ENCODE measurements around the gene ACOT6.
"Not testable (repeated sequence)": the region's sequence is repeated elsewhere in the genome, so short reads cannot be mapped to it uniquely, and the experiment has no call there.

Gene ACOT6

DNA sequence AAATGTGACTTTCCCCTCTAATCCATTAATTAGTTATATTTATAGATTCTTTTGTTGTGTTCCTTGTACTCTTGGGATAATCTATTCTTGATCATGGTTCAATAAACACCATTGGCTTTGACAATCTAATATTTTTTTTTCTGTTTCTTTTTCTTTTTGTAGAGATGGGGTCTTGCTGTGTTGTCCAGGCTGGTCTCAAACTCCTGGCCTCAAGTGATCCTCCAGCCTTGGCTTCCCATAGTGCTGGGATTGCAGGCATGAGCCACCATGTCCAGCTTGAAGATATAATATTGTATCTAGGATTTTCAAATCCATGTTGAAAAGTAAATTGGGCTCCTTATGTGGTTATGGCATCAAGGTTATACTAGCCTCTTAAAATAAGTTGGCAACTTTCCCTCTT lies 38.7 kb downstream of the ACOT6 start:
- no peak for DNase-seq (ENCODE audit: low read depth)

DNA sequence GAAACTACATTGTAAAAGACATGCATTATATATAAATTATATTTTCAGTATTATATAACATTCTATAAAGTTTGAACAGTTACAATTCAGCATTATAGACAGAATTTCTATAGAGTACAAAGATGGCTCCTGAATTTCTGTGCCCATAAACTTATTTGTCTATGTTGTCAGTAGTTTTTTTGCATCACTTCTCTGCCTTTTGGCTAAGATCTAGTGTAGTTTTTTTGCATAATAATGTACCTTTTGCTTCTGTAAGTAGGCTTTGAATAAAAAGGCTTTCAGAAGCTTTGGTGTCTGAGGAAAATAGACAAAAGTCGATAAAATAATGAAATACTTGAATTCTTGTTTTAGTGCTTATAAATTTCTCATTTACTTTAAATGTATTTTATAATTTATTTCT lies 43.5 kb downstream of the ACOT6 start:
- DNase-seq (ENCODE audit: low read depth) = no peak

DNA sequence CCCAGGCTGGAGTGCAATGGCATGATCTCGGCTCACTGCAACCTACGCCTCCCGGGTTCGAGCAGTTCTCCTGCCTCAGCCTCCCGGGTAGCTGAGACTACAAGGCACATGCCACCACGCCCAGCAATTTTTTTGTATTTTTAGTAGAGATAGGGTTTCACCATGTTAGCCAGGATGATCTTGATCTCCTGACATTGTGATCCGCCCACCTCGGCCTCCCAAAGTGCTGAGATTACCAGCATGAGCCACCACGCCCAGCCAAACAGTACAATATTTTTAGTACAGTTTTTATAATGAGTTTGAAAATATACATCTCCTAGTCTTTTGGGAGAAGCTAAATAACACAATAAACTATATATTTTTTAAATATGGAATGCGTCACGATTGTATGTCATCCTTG lies 46.9 kb downstream of the ACOT6 start:
- not testable (repeated sequence) for DNase-seq (ENCODE audit: low read depth)

DNA sequence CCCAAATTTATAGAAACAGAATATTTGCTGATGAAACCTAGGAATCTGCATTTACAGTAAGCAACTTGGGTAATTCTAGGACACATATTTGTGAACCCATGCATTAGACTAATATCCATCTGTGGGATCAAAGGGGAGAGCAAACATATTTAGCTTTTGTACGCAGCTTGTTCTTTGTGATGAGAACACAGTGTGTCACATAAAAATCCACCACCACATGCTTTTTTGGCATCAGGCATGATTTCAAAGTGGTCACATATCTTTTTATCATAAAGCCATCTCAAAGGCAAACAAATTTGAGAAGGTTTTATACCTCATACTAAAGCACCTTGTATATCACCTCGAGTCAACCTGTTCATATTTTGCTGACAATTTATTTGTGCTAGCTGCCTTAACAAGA lies 48.2 kb downstream of the ACOT6 start:
- DNase-seq (ENCODE audit: low read depth) = no peak

DNA sequence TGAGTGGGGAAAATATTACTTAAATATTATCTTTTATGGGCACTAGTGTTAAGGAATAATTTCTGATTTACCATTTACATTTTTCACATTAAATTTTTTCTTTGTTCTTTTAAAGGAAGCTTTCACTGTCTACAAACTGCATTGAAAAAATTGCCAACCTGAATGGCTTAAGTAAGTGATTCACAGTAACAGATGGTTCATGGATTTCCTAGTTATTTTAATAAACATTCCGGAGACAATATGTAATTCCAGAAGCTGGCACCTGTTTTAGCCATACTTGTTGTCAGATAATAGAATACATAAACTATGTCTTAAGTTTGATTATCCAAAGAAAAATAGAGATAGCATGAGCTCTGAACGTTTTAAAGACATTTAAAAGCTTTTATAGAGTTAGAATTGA lies 49.6 kb downstream of the ACOT6 start:
- DNase-seq (ENCODE audit: low read depth) = no peak

DNA sequence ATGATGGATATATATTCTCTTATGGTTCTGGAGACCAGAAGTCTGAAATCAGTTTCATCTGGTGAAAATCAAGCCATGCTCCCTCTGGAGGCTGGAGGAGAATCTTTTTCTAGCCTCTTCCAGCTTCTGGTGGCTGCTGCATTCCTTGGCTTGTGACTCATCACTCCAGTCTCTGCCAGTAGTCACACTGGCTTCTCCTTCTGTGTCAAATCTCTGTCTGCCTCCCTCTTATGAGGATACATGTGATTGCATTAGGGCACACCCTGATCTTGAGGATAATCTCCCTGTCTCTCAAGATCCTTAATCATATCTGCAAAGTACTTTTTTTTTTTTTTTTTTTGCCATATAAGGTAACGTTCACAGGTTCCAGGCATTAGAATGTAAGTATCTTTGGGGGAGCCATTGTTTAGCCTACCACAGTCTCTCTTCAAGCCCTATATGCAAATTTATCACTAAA lies 50.2 kb downstream of the ACOT6 start:
- peak; percentile 85 for DNase-seq (ENCODE audit: low read depth)

DNA sequence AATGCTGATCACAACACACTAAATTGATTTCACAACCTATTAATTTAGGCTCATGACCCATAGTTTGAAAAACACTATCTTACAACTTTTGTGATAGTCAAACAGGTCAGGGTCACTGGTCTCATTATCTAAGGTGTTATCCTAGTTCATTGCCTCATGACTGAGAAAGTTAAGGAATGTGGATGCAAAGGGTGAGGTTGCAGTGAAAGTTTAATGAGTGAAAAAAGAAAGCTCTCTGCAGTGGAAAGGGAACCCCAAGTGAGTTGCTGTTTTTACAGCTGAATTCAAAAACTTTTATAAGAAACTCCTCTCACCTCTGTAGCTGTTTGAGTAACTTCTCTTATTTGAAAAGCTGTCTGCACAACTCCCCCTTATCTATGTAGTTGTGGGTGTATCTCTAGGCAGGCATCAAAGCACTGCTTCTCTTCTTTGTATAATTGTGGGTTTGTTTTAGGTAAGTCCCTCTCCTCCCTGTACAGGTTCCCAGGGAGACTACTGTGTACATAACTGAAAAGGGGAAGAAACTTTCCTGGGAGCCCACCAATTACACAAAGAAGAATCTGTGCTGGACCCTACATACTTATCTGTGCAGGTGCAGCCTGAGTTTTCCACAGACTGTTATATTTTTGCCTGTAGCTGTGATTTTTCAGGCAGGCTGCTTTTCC lies 51.4 kb downstream of the ACOT6 start:
- no peak for DNase-seq (ENCODE audit: low read depth)

DNA sequence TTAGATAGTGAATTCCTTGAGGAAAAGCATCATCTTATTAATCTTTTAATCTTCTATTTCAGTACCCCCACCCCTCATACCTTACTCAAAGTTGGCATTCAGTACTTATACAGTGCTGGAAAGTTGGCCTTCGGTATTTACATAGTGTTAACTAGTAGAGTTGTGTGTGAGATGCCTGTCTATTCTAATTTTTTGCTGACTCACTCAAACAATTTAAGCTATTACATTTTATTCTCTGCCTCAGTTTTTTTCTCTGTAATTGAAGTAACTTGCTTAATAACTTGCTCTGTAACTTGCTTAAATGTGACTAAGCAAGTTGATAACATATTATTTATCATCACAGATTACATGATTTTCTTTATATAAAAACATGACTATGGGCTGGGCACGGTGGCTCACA lies 52.8 kb downstream of the ACOT6 start:
- no peak for DNase-seq (ENCODE audit: low read depth)

DNA sequence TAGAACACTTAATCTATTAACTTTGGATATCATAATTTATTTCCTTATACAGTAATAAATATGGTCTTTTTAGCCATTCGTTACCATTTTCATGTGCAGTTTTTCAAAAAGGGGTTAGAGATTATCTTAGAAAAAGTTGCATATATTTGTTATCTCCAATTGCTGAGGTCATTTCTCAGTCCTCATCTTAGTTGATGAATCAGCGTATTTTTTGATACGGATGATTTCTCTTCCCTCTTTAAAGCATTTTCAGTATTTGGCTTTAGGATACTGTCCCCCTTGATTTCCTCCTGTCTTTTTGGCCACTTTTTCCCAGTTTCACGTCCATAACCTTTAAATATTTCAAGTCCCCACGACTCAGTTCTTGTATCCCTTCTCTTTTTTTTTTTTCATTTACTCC lies 54.3 kb downstream of the ACOT6 start:
- no peak for DNase-seq (ENCODE audit: low read depth)

DNA sequence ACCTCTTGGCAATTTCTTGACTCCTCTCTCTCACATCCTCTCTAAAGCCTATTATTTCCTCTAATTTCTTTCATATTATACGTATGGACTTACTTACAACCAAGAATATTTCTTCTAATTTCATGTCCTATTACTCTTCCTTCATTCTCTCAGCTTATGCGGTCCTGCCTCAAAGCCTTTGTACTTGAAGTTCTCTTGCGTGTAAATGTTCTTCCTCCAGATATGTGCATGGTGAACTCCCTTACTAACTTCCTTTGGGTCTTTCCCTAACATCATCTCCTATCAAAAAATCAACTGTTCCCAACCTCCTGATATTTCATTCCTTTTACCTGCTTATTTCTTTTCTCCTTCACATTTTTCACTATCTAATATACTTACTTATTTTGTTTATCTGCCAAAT lies 55.5 kb downstream of the ACOT6 start:
- no peak for DNase-seq (ENCODE audit: low read depth)
